ENCODE measurements around the gene CEP170. TPM values are rescaled to one million over a fixed set of nuclear protein-coding genes. Genes with fewer than 3 reads are reported as not detected.

Gene CEP170
- polyA plus RNA-seq, 1 donor from 2014 or later: 403 TPM

DNA sequence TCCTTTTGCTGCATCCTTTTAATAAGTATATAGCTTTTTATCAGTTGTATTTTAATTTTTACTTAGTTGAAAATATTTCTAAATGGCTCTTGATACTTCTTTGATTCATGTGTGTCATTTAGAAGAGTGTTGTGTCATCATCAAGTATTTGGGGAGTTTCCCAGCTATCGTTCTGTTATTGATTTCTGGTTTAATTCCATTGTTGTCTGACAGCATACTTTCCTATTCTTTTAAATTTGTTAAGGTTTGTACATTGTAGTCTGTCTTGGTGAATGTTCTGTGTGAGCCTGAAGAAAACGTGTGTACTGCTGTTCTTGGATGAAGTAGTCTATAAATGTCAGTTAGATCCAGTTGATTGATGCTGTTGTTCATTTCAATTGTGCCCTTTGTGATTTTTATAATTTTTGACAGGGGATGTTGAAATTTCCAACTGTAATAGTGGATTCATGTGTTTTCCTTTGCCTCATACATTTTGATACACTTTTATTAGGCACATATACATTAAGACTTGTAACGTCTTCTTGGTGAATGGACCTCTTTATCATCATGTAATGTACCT is 25.6 kb upstream of the CEP170 start:
- Histone ChIP-seq H3K4me3 (ENCODE audit: low read length) (no peak overlapping the region), H3F3A (ENCODE audit: insufficient read depth, low read length, poor library complexity, severe bottlenecking) (no peaks in the 10 kb centered on the region), H3K9me3 (ENCODE audit: low read length) (peaks cover 4% of the 10 kb centered on the region), H2AFZ (ENCODE audit: low read depth, low read length) (no peak overlapping the region), H3K9ac (ENCODE audit: low read length) (no peak overlapping the region), H3K4me2 (ENCODE audit: low read length) (no peak overlapping the region), H3K79me2 (replicated peaks; ENCODE audit: insufficient read depth, low read length) (no peaks in the 10 kb centered on the region), H4K20me1 (ENCODE audit: insufficient read depth) (no peaks in the 10 kb centered on the region), H3K27me3 (ENCODE audit: insufficient read depth, low read depth, low read length) (no peaks in the 10 kb centered on the region), H3K27ac (ENCODE audit: low read length) (no peak overlapping the region), H3K36me3 (ENCODE audit: insufficient read depth, low read length) (peaks cover 5% of the 10 kb centered on the region), H3K9me2 (ENCODE audit: insufficient read depth, low read length) (no peaks in the 10 kb centered on the region)
- TF ChIP-seq MXI1 (conservative IDR thresholded peaks at IDR 0.05; ENCODE audit: poor library complexity, severe bottlenecking) (no peak), RAD21 (conservative IDR thresholded peaks at IDR 0.05) (no peak), SMC3 (conservative IDR thresholded peaks at IDR 0.05; ENCODE audit: poor library complexity) (no peak), POLR2AphosphoS5 (IDR thresholded peaks at IDR 0.05) (no peak), REST (IDR thresholded peaks at IDR 0.05; ENCODE audit: borderline replicate concordance) (no peak), EP300 (conservative IDR thresholded peaks at IDR 0.05; ENCODE audit: poor library complexity, severe bottlenecking) (no peak), TAF1 (IDR thresholded peaks at IDR 0.05; ENCODE audit: low read depth) (no peak)
- TF ChIP-seq, protein P1, sequence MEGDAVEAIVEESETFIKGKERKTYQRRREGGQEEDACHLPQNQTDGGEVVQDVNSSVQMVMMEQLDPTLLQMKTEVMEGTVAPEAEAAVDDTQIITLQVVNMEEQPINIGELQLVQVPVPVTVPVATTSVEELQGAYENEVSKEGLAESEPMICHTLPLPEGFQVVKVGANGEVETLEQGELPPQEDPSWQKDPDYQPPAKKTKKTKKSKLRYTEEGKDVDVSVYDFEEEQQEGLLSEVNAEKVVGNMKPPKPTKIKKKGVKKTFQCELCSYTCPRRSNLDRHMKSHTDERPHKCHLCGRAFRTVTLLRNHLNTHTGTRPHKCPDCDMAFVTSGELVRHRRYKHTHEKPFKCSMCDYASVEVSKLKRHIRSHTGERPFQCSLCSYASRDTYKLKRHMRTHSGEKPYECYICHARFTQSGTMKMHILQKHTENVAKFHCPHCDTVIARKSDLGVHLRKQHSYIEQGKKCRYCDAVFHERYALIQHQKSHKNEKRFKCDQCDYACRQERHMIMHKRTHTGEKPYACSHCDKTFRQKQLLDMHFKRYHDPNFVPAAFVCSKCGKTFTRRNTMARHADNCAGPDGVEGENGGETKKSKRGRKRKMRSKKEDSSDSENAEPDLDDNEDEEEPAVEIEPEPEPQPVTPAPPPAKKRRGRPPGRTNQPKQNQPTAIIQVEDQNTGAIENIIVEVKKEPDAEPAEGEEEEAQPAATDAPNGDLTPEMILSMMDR (IDR thresholded peaks at IDR 0.05; ENCODE audit: poor library complexity, severe bottlenecking): no peak

- Histone ChIP-seq H3K79me2 (replicated peaks; ENCODE audit: insufficient read depth, low read length) (no peaks in the 10 kb centered on the region), H2AFZ (ENCODE audit: low read depth, low read length) (no peak overlapping the region), H4K20me1 (ENCODE audit: insufficient read depth) (no peaks in the 10 kb centered on the region), H3F3A (ENCODE audit: insufficient read depth, low read length, poor library complexity, severe bottlenecking) (no peaks in the 10 kb centered on the region), H3K27me3 (ENCODE audit: insufficient read depth, low read depth, low read length) (no peaks in the 10 kb centered on the region), H3K4me3 (ENCODE audit: low read length) (no peak overlapping the region), H3K9me3 (ENCODE audit: low read length) (peaks cover 4% of the 10 kb centered on the region), H3K27ac (ENCODE audit: low read length) (no peak overlapping the region), H3K9me2 (ENCODE audit: insufficient read depth, low read length) (no peaks in the 10 kb centered on the region), H3K4me2 (ENCODE audit: low read length) (no peak overlapping the region), H3K36me3 (ENCODE audit: insufficient read depth, low read length) (peaks cover 5% of the 10 kb centered on the region), H3K9ac (ENCODE audit: low read length) (no peak overlapping the region)
- TF ChIP-seq, protein P1 (IDR thresholded peaks at IDR 0.05; ENCODE audit: poor library complexity, severe bottlenecking): no peak
- TF ChIP-seq EP300 (conservative IDR thresholded peaks at IDR 0.05; ENCODE audit: poor library complexity, severe bottlenecking): no peak
- no peak for TF ChIP-seq EZH2 (IDR thresholded peaks at IDR 0.05; ENCODE audit: borderline replicate concordance, insufficient read depth, low read length, poor library complexity, severe bottlenecking)
- no peak for TF ChIP-seq REST (IDR thresholded peaks at IDR 0.05; ENCODE audit: borderline replicate concordance)
- no peak for TF ChIP-seq MXI1 (conservative IDR thresholded peaks at IDR 0.05; ENCODE audit: poor library complexity, severe bottlenecking)
- TF ChIP-seq RAD21 (conservative IDR thresholded peaks at IDR 0.05): no peak
- no peak for TF ChIP-seq TAF1 (IDR thresholded peaks at IDR 0.05; ENCODE audit: low read depth)
Measured at GRCh38 chr1:243275316-243275715, 20.2 kb upstream of the CEP170 start.
